Endodermal cell (in vitro differentiated cells): Measurements from ENCODE around the gene ALG11. TPM values are rescaled to one million over a fixed set of nuclear protein-coding genes. Genes with fewer than 3 reads are reported as not detected.

Source experiments
- DNase-seq: peaks from one replicate; pipeline ENCODE4 v3.0.0-alpha.2; 2017
- H3K27ac ChIP-seq: 2 replicates; pipeline ENCODE4 v1.5.1; 2013; ENCODE audit warnings: mild to moderate bottlenecking, low read depth, low read length, moderate library complexity
- H3K27me3 ChIP-seq: 2 replicates; pipeline ENCODE4 v1.6.1; 2013; ENCODE audit warnings: mild to moderate bottlenecking, low read length, moderate library complexity; ENCODE audit not compliant: insufficient read depth, control insufficient read depth, poor library complexity, severe bottlenecking
- H3K36me3 ChIP-seq: 2 replicates; pipeline ENCODE4 v1.7.0; 2013; ENCODE audit warnings: mild to moderate bottlenecking, low read length, moderate library complexity; ENCODE audit not compliant: control insufficient read depth, insufficient read depth
- H3K4me1 ChIP-seq: one replicate; pipeline ENCODE4 v1.7.0; 2013; ENCODE audit warnings: low read length; ENCODE audit not compliant: control insufficient read depth, insufficient read depth
- H3K4me3 ChIP-seq: 2 replicates; pipeline ENCODE4 v1.5.1; 2013; ENCODE audit warnings: mild to moderate bottlenecking, low read length, moderate library complexity
- H3K9ac ChIP-seq: 2 replicates; pipeline ENCODE4 v1.6.1; 2013; ENCODE audit warnings: mild to moderate bottlenecking, low read length, moderate library complexity; ENCODE audit not compliant: poor library complexity, severe bottlenecking; ENCODE audit errors: extremely low read depth
- H3K9me3 ChIP-seq: 2 replicates; pipeline ENCODE4 v1.6.1; 2013; ENCODE audit warnings: mild to moderate bottlenecking, low read length, moderate library complexity; ENCODE audit not compliant: control insufficient read depth
- H3K27ac Mint-ChIP-seq: 2 replicates; pipeline ENCODE4 v1.8.0; 2020; ENCODE audit warnings: mixed read lengths
- H3K27me3 Mint-ChIP-seq: 2 replicates; pipeline ENCODE4 v1.8.0; 2021; ENCODE audit warnings: mild to moderate bottlenecking, mixed read lengths; ENCODE audit not compliant: insufficient read depth
- H3K36me3 Mint-ChIP-seq: 2 replicates; pipeline ENCODE4 v1.8.0; 2020; ENCODE audit warnings: low read depth, mixed read lengths
- H3K4me1 Mint-ChIP-seq: 2 replicates; pipeline ENCODE4 v1.8.0; 2020; ENCODE audit warnings: mixed read lengths
- H3K4me3 Mint-ChIP-seq: 2 replicates; pipeline ENCODE4 v1.8.0; 2020; ENCODE audit warnings: mild to moderate bottlenecking, moderate library complexity, mixed read lengths
- H3K9me3 Mint-ChIP-seq: 2 replicates; pipeline ENCODE4 v1.8.0; 2020; ENCODE audit warnings: mild to moderate bottlenecking, mixed read lengths
- CTCF ChIP-seq: fragments of 200-600 bp; sonication (generic); conservative IDR thresholded peaks from 2 replicates; pipeline ENCODE4 v1.5.0; 2021; ENCODE audit warnings: antibody characterized with exemption, mild to moderate bottlenecking
- WGBS, 2 experiments: methylation state at CpG; one replicate each; pipeline versions ENCODE4 v1.1.5 to v1.1.7; 2013; ENCODE audit warnings: missing lambda C conversion rate in 2 of 2, mixed read lengths in 1 of 2; ENCODE audit not compliant: insufficient coverage in 1 of 2, insufficient read length in 1 of 2; 5-methylcytosine and 5-hydroxymethylcytosine counted together
- long read RNA-seq, 4 experiments: library from polyadenylated mRNA in 2 of 4; library from RNA in 1 of 4; library from capped mRNA in 1 of 4; stranded (forward) in 3 of 4; unstranded in 1 of 4; transcript quantifications; one replicate each; pipeline ENCODE4 v2.0.0, GENCODE V29; 2020 to 2021; ENCODE audit warnings: inconsistent platforms in 1 of 4
- polyA plus RNA-seq, 2 experiments: library from polyadenylated mRNA; stranded (reverse); fragments of 50-300 nt; gene quantifications; one replicate each; pipeline ENCODE4 v1.2.3, GENCODE V29; 2013
- total RNA-seq, 2 donors: library from RNA; stranded (reverse); fragmentation: NEBNext Ultra II Directional in 1 of 2; extraction: Animal tissue kit (Norgen Biotek cat#: 25700) in 1 of 2; gene quantifications; 2 replicates in 1 of 2; 3 replicates in 1 of 2; pipeline ENCODE4 v1.2.1, GENCODE V29; 2021

The ALG11 gene
- 10 to 100 TPM; 41.5 to 53.1 TPM for total RNA-seq
- 19.5 TPM for polyA plus RNA-seq (2013, experiment 1 of 2)
- polyA plus RNA-seq (2013, experiment 2 of 2): 13.9 TPM
- long read RNA-seq, experiment 1, partial matches to known transcripts: 1 of 6 reads
- long read RNA-seq, experiment 1, other reads (novel, unspliced or antisense): 2 of 6 reads
- long read RNA-seq, experiment 2, full-length matches to known transcripts: 34 of 47 reads
- long read RNA-seq, experiment 2, partial matches to known transcripts: 2 of 47 reads
- long read RNA-seq, experiment 2, other reads (novel, unspliced or antisense): 11 of 47 reads
- long read RNA-seq, experiment 3, transcript ALG11-202 (4 exons, 2,558 nt): major isoform, 173 of 266 reads
- long read RNA-seq, experiment 3, transcript ALG11-203 (2 exons, 1,404 nt): minor isoform, 15 of 266 reads
- long read RNA-seq, experiment 3, partial matches to known transcripts: 3 of 266 reads
- long read RNA-seq, experiment 3, other reads (novel, unspliced or antisense): 71 of 266 reads
- long read RNA-seq, experiment 4, transcript ALG11-202 (4 exons, 2,558 nt): major isoform, 29 of 45 reads
- long read RNA-seq, experiment 4, partial matches to known transcripts: 3 of 45 reads
- long read RNA-seq, experiment 4, other reads (novel, unspliced or antisense): 9 of 45 reads

GRCh38 chr13:52011632-52012511 is at the start of gene ALG11:
Gene ALG11 (plus strand): TSS chr13:52012398. CDS start chr13:52012419, 21 bp downstream.
- peaks cover 14% of the 10 kb centered on the region for H3K9me3 Mint-ChIP-seq
- H3K36me3 Mint-ChIP-seq: peaks cover 23% of the 10 kb centered on the region
- H3K9ac ChIP-seq: peak within 1 kb of the TSS; percentile 87
- peak within 1 kb of the TSS; percentile 98 for H3K4me3 ChIP-seq
- H3K27ac ChIP-seq: peak within 1 kb of the TSS; percentile 27
- WGBS, 2 experiments: 1% methylated on average over 31 to 81 of the region's 82 CpGs
- peaks cover 17% of the 10 kb centered on the region for H3K9me3 ChIP-seq
- H3K27ac Mint-ChIP-seq: peak within 1 kb of the TSS; percentile 98
- DNase-seq: peak; percentile 100
- TF ChIP-seq CTCF: no peak
- peaks cover 10% of the 10 kb centered on the region for H3K4me1 Mint-ChIP-seq
- no peaks in the 10 kb centered on the region for H3K4me1 ChIP-seq
- peaks cover 24% of the 10 kb centered on the region for H3K27me3 Mint-ChIP-seq
- H3K27me3 ChIP-seq: peaks cover 15% of the 10 kb centered on the region
- H3K4me3 Mint-ChIP-seq: peak within 1 kb of the TSS; percentile 93
- peaks cover 4% of the 10 kb centered on the region for H3K36me3 ChIP-seq

GRCh38 chr13:51966186-51966585 is 46.0 kb upstream of the ALG11 start:
- H3K27ac Mint-ChIP-seq: no peak overlapping the region
- 93 to 98% methylated on average over 10 of the region's 10 CpGs for WGBS, 2 experiments
- no peak overlapping the region for H3K4me3 Mint-ChIP-seq
- Histone ChIP-seq H3K9ac (no peak overlapping the region), H3K4me1 (no peaks in the 10 kb centered on the region), H3K27me3 (no peaks in the 10 kb centered on the region), H3K36me3 (peaks cover 6% of the 10 kb centered on the region), H3K27ac (no peak overlapping the region), H3K4me3 (no peak overlapping the region), H3K9me3 (no peaks in the 10 kb centered on the region)
- H3K36me3 Mint-ChIP-seq: peaks cover 5% of the 10 kb centered on the region
- H3K27me3 Mint-ChIP-seq: no peaks in the 10 kb centered on the region
- TF ChIP-seq CTCF: no peak
- no peak for DNase-seq
- H3K4me1 Mint-ChIP-seq: peaks cover 9% of the 10 kb centered on the region
- H3K9me3 Mint-ChIP-seq: no peaks in the 10 kb centered on the region
